Erythroblast (primary cell): ENCODE results near the gene FRK.
"Not testable (repeated sequence)": the region's sequence is repeated elsewhere in the genome, so short reads cannot be mapped to it uniquely, and the experiment has no call there.

Source experiments
- DNase-seq, 2 experiments: peaks; one replicate each; lab custom pipeline; 2025; lab: John Stamatoyannopoulos, UW
- GATA1 ChIP-seq: IDR thresholded peaks from 2 replicates; pipeline ENCODE4 v1.6.1; 2011; ENCODE audit warnings: low read depth, mild to moderate bottlenecking, control low read depth, low read length, moderate library complexity
- POLR2A ChIP-seq: IDR thresholded peaks from 2 replicates; pipeline ENCODE4 v1.6.1; 2011; ENCODE audit warnings: mild to moderate bottlenecking, low read length

The FRK gene

DNA sequence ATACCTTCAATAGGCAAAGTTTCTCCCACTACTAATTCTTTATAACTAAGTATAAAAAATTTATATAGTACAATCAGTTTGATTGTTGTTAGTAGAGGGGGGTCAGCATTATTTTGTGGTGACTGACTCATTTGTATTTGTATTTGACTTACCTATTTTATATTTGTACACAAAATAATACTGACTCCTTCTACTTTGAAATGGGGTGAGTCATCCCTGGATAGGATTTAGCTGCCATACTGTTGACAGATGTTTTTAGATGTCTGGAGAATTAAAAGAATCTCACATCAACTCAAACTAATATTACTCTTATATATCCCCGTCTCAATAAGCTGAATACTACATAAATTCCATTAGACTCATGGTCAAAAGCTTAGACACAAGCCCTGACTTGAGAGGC is 114.9 kb downstream of the FRK start:
- DNase-seq: no peak
- TF ChIP-seq POLR2A (no peak), GATA1 (no peak)

- no peak for TF ChIP-seq POLR2A
- no peak for DNase-seq
Measured at GRCh38 chr6:115945306-115945705, 115.4 kb downstream of the FRK start.

DNA sequence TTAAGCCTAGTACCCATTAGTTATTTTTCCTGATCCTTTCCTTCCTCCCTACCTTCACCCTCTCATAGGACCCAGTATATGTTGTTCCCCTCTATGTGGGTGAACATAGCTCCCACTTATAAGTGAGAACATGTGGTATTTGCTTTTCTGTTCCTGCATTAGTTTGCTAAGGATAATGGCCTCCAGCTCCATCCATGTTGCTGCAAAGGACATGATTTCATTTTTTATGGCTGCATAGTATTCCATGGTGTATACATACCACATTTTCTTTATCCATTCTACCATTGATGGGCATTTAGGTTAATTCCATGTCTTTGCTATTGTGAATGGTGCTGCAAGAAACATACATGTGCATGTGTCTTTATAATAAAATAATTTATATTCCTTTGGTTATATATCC is 115.9 kb downstream of the FRK start:
- not testable (repeated sequence) for DNase-seq

GRCh38 chr6:115937502-115937901 is 123.2 kb downstream of the FRK start:
- not testable (repeated sequence) for DNase-seq

DNA sequence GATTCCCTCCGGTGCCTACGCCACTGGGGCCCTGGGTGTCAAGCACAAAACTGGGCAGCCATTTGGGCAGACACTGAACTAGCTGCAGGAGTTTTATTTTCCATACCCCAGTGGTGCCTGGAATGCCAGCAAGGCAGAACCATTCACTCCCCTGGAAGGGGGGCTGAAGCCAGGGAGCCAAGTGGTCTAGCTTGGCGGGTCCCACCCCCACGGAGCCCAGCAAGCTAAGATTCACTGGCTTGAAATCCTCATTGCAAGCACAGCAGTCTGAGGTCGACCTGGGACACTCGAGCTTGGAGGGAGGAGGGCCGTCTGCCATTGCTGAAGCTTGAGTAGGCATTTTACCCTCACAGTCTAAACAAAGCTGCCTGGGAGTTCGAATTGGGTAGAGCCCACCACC is 125.3 kb downstream of the FRK start:
- TF ChIP-seq POLR2A (no peak), GATA1 (no peak)
- DNase-seq: no peak

- no peak for TF ChIP-seq GATA1
- TF ChIP-seq POLR2A: no peak
- no peak for DNase-seq
Measured at GRCh38 chr6:115934829-115935228, 125.9 kb downstream of the FRK start.

- no peak for DNase-seq
- TF ChIP-seq POLR2A (no peak), GATA1 (no peak)
Measured at GRCh38 chr6:115934145-115934544, 126.5 kb downstream of the FRK start.

DNA sequence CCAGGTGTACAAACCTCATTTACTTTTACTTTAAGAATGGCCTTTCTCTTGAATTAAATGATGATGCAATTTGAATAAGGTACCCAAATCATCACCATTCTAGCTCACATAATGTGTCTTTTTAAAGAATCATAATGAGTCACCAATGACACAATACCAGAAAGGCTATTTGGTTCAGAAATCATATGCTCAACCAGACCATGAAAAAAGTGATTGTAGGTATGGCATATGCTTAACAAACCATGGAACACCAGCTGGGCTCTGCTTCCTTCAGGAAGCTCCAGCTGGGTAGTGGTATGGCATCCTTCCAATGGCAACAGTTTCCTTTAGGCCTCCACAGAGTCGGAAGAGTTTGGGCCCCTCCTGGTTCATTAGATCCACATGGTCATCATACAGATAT is 128.2 kb downstream of the FRK start:
- no peak for DNase-seq
- no peak for TF ChIP-seq GATA1
- TF ChIP-seq POLR2A: no peak

GRCh38 chr6:115928000-115928399 is 132.7 kb downstream of the FRK start:
- DNase-seq: not testable (repeated sequence)

GRCh38 chr6:115922971-115923370 is 137.7 kb downstream of the FRK start:
- no peak for DNase-seq
- no peak for TF ChIP-seq GATA1
- no peak for TF ChIP-seq POLR2A

DNA sequence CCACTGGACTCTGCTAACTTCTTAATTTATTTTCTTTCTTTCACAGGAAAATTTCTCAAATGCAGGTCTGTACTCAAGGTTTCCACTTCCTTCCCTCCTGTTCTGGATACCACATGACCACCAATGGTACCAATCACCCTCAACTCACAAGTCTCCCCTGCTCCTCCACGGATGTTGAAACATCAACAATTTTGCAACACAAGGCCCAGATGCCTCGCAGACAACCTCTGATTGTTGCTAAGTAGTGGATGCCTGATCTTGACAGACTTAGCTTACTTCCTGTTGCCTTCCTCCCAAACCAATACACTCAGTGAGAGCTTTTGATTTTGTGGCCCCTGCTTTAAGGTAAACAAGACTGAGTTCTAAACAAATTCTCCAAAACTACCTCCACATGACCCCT is 146.6 kb downstream of the FRK start:
- no peak for DNase-seq
- TF ChIP-seq POLR2A (no peak), GATA1 (no peak)

DNA sequence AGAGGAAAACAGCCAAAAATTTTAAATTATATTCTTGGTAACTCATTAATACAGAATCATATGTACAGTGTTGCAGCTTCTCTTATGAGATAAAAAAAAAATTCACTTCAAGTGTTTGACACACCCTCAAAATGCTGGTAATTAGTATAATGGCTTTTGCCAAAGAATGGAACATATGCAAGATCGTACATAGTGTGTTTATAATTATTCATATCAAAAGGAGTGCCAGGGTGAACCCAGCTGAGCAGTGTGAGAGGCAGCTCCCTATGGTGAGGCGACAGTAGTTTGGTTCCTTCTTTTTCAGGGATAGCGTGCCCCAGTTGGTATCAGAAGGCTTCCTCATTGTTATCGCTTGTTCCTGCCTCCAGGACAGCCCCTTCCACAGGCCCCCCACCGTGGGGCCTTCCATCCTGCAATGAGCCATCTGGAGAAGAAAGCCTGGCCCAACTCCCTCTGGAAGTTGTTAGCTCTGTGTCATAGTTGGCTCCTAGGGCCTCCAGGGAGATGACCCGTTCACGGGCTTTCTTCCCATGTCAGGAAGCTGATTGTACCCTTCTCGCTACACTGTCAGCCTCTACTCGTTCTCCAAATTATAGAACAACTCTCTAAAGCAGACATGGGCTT is 150.7 kb downstream of the FRK start:
- no peak for TF ChIP-seq POLR2A
- no peak for TF ChIP-seq GATA1
- no peak for DNase-seq

DNA sequence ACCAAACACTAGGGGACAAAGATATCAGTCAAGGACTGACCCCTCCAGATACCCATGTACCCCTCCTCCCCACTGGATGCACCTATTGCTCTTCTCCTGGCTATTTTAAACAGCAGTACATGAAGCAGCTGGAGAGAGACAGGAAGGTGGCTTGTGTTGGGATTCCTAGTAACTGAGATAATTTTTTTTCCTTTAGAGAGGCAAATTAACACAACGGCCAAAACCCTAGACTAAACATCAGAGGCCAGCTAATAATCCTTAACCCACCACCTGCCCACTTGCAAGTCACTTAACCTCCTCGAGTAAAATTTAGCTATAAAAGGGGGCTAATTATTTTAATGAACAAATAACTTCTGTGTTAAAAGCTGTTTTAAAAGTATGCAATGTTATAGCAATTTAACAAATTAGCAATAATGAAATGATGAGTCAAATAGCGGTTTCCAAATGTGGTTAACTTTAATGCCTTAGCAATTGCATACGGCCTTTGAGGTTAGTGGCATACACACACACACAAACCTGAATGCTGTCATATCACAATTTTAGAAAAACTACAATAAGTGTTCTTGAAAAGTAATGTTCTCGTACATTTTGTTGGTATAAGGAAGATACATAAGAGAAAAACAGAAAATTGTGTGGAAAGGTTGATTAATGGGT is 151.7 kb downstream of the FRK start:
- DNase-seq: no peak
- TF ChIP-seq POLR2A: no peak
- no peak for TF ChIP-seq GATA1

- TF ChIP-seq GATA1 (no peak), POLR2A (no peak)
- DNase-seq: no peak
Measured at GRCh38 chr6:115905471-115905870, 155.2 kb downstream of the FRK start.

GRCh38 chr6:115902436-115902835 is 158.3 kb downstream of the FRK start:
- no peak for TF ChIP-seq POLR2A
- no peak for TF ChIP-seq GATA1
- no peak for DNase-seq
